GM21423 (cell line): Measurements from ENCODE around the gene IQGAP2.
A peak's percentile ranks its signal among the peaks of the same experiment; 100 is the strongest.
"Not testable (repeated sequence)": the region's sequence is repeated elsewhere in the genome, so short reads cannot be mapped to it uniquely, and the experiment has no call there.

Experiments used
- ATAC-seq: cut with Tn5 transposase; IDR thresholded peaks from one replicate; pipeline ENCODE4 v1.9.1; 2021; ENCODE audit warnings: mild to moderate bottlenecking, moderate library complexity; ENCODE audit not compliant: unreplicated experiment

The IQGAP2 gene, protein sequence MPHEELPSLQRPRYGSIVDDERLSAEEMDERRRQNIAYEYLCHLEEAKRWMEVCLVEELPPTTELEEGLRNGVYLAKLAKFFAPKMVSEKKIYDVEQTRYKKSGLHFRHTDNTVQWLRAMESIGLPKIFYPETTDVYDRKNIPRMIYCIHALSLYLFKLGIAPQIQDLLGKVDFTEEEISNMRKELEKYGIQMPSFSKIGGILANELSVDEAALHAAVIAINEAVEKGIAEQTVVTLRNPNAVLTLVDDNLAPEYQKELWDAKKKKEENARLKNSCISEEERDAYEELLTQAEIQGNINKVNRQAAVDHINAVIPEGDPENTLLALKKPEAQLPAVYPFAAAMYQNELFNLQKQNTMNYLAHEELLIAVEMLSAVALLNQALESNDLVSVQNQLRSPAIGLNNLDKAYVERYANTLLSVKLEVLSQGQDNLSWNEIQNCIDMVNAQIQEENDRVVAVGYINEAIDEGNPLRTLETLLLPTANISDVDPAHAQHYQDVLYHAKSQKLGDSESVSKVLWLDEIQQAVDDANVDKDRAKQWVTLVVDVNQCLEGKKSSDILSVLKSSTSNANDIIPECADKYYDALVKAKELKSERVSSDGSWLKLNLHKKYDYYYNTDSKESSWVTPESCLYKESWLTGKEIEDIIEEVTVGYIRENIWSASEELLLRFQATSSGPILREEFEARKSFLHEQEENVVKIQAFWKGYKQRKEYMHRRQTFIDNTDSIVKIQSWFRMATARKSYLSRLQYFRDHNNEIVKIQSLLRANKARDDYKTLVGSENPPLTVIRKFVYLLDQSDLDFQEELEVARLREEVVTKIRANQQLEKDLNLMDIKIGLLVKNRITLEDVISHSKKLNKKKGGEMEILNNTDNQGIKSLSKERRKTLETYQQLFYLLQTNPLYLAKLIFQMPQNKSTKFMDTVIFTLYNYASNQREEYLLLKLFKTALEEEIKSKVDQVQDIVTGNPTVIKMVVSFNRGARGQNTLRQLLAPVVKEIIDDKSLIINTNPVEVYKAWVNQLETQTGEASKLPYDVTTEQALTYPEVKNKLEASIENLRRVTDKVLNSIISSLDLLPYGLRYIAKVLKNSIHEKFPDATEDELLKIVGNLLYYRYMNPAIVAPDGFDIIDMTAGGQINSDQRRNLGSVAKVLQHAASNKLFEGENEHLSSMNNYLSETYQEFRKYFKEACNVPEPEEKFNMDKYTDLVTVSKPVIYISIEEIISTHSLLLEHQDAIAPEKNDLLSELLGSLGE (N-terminal part only)

DNA sequence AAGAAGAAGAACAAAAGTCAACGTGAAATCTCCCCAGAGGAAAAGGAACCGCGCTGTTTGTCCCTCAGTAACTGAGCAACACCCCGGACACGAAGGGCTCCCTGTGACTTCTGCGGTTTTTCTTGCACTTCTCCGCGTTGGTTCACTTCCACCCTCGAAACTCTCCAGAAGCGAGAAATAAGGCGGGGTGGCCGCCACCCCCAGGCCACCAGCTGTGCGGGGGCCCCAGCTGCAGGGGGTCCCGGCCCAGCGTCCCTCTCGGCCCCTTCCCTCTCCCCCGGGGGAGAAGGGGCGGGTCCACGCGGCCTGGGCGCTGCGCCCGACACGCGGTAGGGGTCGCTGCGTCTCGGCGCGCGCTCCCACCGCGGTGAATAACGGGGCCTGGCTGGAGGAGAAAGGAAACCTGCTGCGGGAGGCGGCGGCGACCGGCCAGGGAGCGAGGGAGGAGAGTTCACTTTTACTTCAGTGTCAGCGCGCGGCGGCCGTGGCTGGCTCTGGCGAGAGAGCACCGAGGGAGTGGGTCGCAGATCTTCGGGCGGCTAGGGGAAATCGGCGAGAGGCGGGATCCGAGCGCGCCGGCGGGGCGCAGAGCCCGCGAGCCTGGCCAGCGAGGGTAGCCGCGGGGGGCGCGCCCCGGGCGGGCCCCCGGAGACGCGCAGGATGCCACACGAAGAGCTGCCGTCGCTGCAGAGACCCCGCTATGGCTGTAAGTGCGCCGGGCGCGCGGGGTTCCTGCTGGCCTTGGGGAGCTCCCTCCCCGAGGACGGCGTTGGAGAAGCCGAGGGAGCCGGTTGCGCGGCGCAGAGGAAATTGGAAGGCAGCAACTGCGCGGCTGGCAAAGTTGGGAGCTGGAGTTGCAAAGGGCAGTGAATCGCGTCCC is at the start of gene IQGAP2:
Gene IQGAP2 (plus strand): TSS at position 400 of the 880 bp plus-strand sequence. CDS start 261 bp downstream, at position 661.
- peak; percentile 55 for ATAC-seq

GRCh38 chr5:76356887-76357286 is 46.2 kb upstream of the IQGAP2 start:
- ATAC-seq, result no peak

- no peak for ATAC-seq
Observed at GRCh38 chr5:76363352-76364225, 39.5 kb upstream of the IQGAP2 start.

GRCh38 chr5:76364226-76364589 is 38.9 kb upstream of the IQGAP2 start:
- ATAC-seq, result no peak

- ATAC-seq, result no peak
Observed at GRCh38 chr5:76365561-76365960, 37.5 kb upstream of the IQGAP2 start.

GRCh38 chr5:76366596-76366995 is 36.5 kb upstream of the IQGAP2 start:
- no peak for ATAC-seq

GRCh38 chr5:76367623-76368371 is 35.3 kb upstream of the IQGAP2 start:
- peak; percentile 55 for ATAC-seq

DNA sequence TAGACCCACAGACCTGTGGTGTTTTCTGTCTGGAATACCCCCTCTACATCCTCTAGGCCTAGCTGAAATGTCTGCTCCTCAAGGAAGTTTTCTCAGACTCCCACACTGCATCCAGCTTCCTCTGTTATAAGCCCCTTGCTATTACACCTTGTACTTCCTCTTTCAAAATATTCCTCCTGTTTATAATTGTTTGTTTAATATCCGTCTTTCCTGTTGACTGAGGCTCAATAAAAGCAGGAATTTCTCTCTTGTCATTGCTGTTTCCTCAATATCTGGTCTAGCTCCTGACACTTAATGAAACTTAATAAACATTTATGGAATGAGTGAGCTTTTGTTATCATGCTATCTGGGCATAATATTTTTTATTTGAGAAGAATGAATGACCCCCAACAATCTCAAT is 34.1 kb upstream of the IQGAP2 start:
- no peak for ATAC-seq

- not testable (repeated sequence) for ATAC-seq
Observed at GRCh38 chr5:76369668-76370067, 33.4 kb upstream of the IQGAP2 start.

- ATAC-seq, result no peak
Observed at GRCh38 chr5:76371960-76372322, 31.1 kb upstream of the IQGAP2 start.

GRCh38 chr5:76372323-76373054 is 30.6 kb upstream of the IQGAP2 start:
- no peak for ATAC-seq

GRCh38 chr5:76376148-76376865 is 26.8 kb upstream of the IQGAP2 start:
- ATAC-seq, result no peak

DNA sequence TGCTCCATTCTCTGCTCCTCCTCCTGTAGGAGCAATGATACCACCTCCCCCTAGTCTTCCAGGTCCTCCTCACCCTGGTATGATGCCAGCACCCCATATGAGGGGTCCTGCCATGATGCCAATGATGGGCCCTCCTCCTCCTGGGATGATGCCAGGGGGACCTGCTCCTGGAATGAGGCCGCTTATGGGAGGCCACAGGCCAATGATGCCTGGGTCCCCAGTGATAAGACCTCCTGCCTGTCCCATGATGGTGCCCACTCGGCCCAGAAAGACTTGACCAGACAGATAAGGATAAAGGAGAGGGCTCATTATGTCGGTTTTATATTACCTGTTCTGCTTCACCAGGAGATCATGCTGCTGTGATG is 26.2 kb upstream of the IQGAP2 start:
- ATAC-seq, result no peak

DNA sequence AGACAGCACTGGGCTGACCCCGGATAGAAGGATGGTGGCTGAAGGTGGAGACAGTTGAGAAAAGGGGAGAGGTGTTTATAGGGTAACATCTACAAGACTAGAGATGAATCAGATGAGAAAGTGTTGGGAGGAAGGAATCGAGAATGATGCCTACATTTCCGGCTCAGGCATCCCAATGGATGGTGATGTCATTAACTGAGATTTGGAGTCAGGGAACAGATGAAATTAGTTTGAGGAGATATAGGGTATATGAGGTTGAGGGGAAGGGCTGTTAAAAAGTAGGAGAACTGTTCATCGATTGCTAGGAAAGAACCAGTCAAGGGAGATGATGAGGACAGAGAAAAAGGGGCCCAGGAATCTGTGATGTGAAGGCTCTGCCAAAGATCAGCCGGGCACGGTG is 24.7 kb upstream of the IQGAP2 start:
- no peak for ATAC-seq

DNA sequence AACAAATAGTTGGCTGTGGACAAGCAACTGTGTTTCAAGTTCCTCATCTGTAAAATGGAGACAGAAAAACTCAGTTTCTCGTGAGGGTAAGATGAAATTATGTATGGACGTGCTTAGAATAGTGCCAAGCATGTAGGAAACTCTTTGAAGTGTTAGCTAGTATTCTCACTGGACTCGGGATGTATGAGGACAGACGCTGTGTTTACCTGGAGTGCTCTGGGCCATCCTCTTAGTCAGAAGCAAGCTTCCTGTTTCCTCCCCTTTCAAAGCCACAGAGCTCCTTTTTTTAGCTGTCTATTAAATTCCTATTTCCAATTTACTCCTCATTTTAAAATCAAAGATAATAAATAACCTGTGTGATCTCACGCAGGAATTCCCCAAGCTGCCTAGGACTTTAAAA is 23.8 kb upstream of the IQGAP2 start:
- no peak for ATAC-seq

DNA sequence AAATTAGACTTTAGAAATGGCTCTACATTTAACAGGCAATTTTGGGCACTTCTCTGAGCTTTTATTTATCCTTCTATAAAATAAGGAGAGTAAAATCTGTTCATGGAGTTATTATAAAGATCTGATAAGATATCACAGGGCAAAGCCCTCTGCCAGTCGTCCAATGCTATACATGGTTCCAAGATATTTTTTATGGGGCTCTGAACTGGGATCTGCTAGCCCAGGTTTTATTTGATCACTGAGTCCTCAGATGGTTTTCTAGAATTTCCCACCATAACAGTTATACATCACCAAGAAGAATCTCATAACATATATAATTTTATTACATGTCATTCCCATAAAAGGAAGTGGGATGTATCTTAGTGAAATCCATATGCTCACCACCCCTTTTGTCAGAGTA is 23.2 kb upstream of the IQGAP2 start:
- no peak for ATAC-seq

GRCh38 chr5:76380346-76381066 is 22.6 kb upstream of the IQGAP2 start:
- ATAC-seq, result no peak
